Measurements from ENCODE around the gene PAN3. TPM values are rescaled to one million over a fixed set of nuclear protein-coding genes. Genes with fewer than 3 reads are reported as not detected.

The PAN3 gene
- total RNA-seq, 1 experiment from 2014 or later = 48.5 TPM

GRCh38 chr13:28297341-28297740 is 159.0 kb downstream of the PAN3 start:
- Histone ChIP-seq H3K27me3 (ENCODE audit: insufficient read depth, low read length) (no peaks in the 10 kb centered on the region), H4K91ac (ENCODE audit: insufficient read length, low read depth, low read length) (no peak overlapping the region), H2BK15ac (ENCODE audit: low read depth, low read length) (no peak overlapping the region), H2AFZ (ENCODE audit: low read length) (no peak overlapping the region), H2BK12ac (ENCODE audit: insufficient read length, low read depth, low read length) (no peak overlapping the region), H3K4me1 (ENCODE audit: insufficient read depth, low read length) (peaks cover 8% of the 10 kb centered on the region; the same call in 1 of the 2 replicates), H3K4me2 (ENCODE audit: insufficient read depth, insufficient read length, low read length) (no peak overlapping the region), H3K27ac (ENCODE audit: insufficient read length, low read depth, low read length) (no peak overlapping the region), H3K79me2 (ENCODE audit: insufficient read depth, low read length) (no peaks in the 10 kb centered on the region), H4K20me1 (ENCODE audit: control insufficient read depth, insufficient read depth, insufficient read length) (no peaks in the 10 kb centered on the region), H2BK5ac (ENCODE audit: insufficient read length, low read length) (no peak overlapping the region), H2AK5ac (ENCODE audit: insufficient read length, low read length) (no peak overlapping the region), H3K9me3 (ENCODE audit: control insufficient read depth, low read depth, low read length) (no peaks in the 10 kb centered on the region), H3K23me2 (ENCODE audit: insufficient read length, low read depth, low read length, poor library complexity, severe bottlenecking) (no peaks in the 10 kb centered on the region), H2BK120ac (ENCODE audit: low read depth, low read length, poor library complexity, severe bottlenecking) (no peak overlapping the region), H3K23ac (ENCODE audit: insufficient read length, low read depth, low read length) (no peak overlapping the region), H4K8ac (replicated peaks; ENCODE audit: insufficient read length, low read depth, low read length) (no peak overlapping the region), H4K5ac (ENCODE audit: insufficient read length, low read depth, low read length) (no peak overlapping the region), H3T11ph (ENCODE audit: low read length) (no peak overlapping the region), H3K9ac (ENCODE audit: extremely low read depth, insufficient read length, low read length) (no peak overlapping the region), H3K14ac (ENCODE audit: insufficient read depth, low read length) (no peak overlapping the region), H3K4ac (ENCODE audit: low read depth, low read length) (no peak overlapping the region), H3K79me1 (ENCODE audit: insufficient read depth, low read depth, low read length, poor library complexity, severe bottlenecking) (no peaks in the 10 kb centered on the region), H3K18ac (ENCODE audit: insufficient read length, low read depth, low read length) (no peak overlapping the region), H2BK20ac (ENCODE audit: low read depth, low read length, poor library complexity, severe bottlenecking) (no peak overlapping the region), H3K56ac (ENCODE audit: insufficient read length, low read depth, low read length) (no peak overlapping the region)
- H3K4me3 Mint-ChIP-seq = no peak overlapping the region; a peak in 1 of 5 replicates
- peak overlapping the region; percentile 9 to 47 (median 44); a peak in 6 of 7 replicates for H3K27ac Mint-ChIP-seq
- peak; percentile 61 for DNase-seq
- H3K27me3 Mint-ChIP-seq (ENCODE audit: low read depth) = no peaks in the 10 kb centered on the region
- WGBS (ENCODE audit: extremely low coverage, insufficient read length, low lambda C conversion rate) = no CpG with 5 or more reads among the region's 3 CpGs
- TF ChIP-seq CTCF (conservative IDR thresholded peaks at IDR 0.05) = no peak
- no peaks in the 10 kb centered on the region for H3K9me3 Mint-ChIP-seq
- H3K36me3 Mint-ChIP-seq (ENCODE audit: insufficient read depth in 1 of 3, low read depth in 3 of 3) = peaks cover 3 to 20% (median 10%) of the 10 kb centered on the region in 3 experiments; a peak in 6 of 7 replicates
- peaks cover 68 to 75% of the 10 kb centered on the region in 2 experiments for H3K4me1 Mint-ChIP-seq
